Hepatic stellate cell (primary cell): Measurements from ENCODE around the gene FRMD1.

Source experiments
- DNase-seq: peaks from one replicate; pipeline ENCODE4 v3.0.0; 2011; ENCODE audit warnings: low spot score

The FRMD1 gene

GRCh38 chr6:168078943-168079405 is at the start of gene FRMD1:
FRMD1 (minus strand) TSS chr6:168079212; CDS start chr6:168079094, 118 bp downstream.
- DNase-seq = no peak

- DNase-seq = no peak
These were observed 49.1 kb upstream of the FRMD1 start for GRCh38 chr6:168128006-168128630.

GRCh38 chr6:168127384-168127868 is 48.4 kb upstream of the FRMD1 start:
- DNase-seq = no peak

GRCh38 chr6:168126566-168127383 is 47.8 kb upstream of the FRMD1 start:
- DNase-seq = no peak

- DNase-seq = no peak
These were observed 46.5 kb upstream of the FRMD1 start for GRCh38 chr6:168125429-168126001.

GRCh38 chr6:168124921-168125320 is 45.9 kb upstream of the FRMD1 start:
- no peak for DNase-seq

- DNase-seq = no peak
These were observed 45.1 kb upstream of the FRMD1 start for GRCh38 chr6:168124158-168124557.

- no peak for DNase-seq
These were observed 44.3 kb upstream of the FRMD1 start for GRCh38 chr6:168123165-168123911.

- DNase-seq = no peak
These were observed 43.5 kb upstream of the FRMD1 start for GRCh38 chr6:168122521-168122920.

- DNase-seq = no peak
These were observed 43.0 kb upstream of the FRMD1 start for GRCh38 chr6:168122011-168122410.

GRCh38 chr6:168121303-168121665 is 42.3 kb upstream of the FRMD1 start:
- no peak for DNase-seq

- DNase-seq = no peak
These were observed 41.6 kb upstream of the FRMD1 start for GRCh38 chr6:168120390-168121302.

- no peak for DNase-seq
These were observed 40.5 kb upstream of the FRMD1 start for GRCh38 chr6:168119539-168119938.

GRCh38 chr6:168118935-168119334 is 39.9 kb upstream of the FRMD1 start:
- DNase-seq = no peak

- no peak for DNase-seq
These were observed 38.9 kb upstream of the FRMD1 start for GRCh38 chr6:168117942-168118341.

- DNase-seq = no peak
These were observed 38.2 kb upstream of the FRMD1 start for GRCh38 chr6:168116975-168117899.

GRCh38 chr6:168116438-168116974 is 37.5 kb upstream of the FRMD1 start:
- DNase-seq = no peak

GRCh38 chr6:168115748-168116437 is 36.9 kb upstream of the FRMD1 start:
- no peak for DNase-seq

- DNase-seq = no peak
These were observed 34.2 kb upstream of the FRMD1 start for GRCh38 chr6:168113226-168113625.
